Endothelial cell of umbilical vein (primary cell): Measurements from ENCODE around the gene PTPDC1. TPM values are rescaled to one million over a fixed set of nuclear protein-coding genes. Genes with fewer than 3 reads are reported as not detected.

Source experiments
- BruUV-seq: library from RNA; stranded (reverse); fragments of 400-500 nt; replicated peaks from 2 replicates; lab custom pipeline; 2021; lab: Mats Ljungman, UMichigan
- CTCF ChIA-PET: fragments of 300-600, 350-600 bp; sonication (Branson Sonifier 250); formaldehyde crosslinking; loops from one replicate; lab custom pipeline; 2021; ENCODE audit warnings: antibody characterized with exemption, inconsistent platforms; lab: Charles Lee
- POLR2A ChIA-PET: fragments of 300-600, 350-600 bp; sonication (Branson Sonifier 250); formaldehyde crosslinking; loops from one replicate; lab custom pipeline; 2021; ENCODE audit warnings: antibody characterized with exemption, inconsistent platforms; lab: Charles Lee
- DNase-seq: peaks from one replicate; pipeline ENCODE4 v3.0.0-alpha.2; 2011; ENCODE audit warnings: low read depth, low spot score
- FAIRE-seq: peaks from 2 replicates; lab custom pipeline; 2011; peaks lifted over from hg19 to GRCh38; lab: Jason Lieb, UNC
- H2AFZ ChIP-seq: 2 replicates; pipeline ENCODE4 v1.6.0; 2012; ENCODE audit warnings: low read depth, low read length, control low read depth, inconsistent platforms
- H3K27ac ChIP-seq: 2 replicates; pipeline ENCODE4 v1.5.1; 2011; ENCODE audit warnings: low read depth, mild to moderate bottlenecking, control low read depth, low read length, moderate library complexity; ENCODE audit not compliant: insufficient read depth
- H3K27me3 ChIP-seq, 2 experiments: 2 replicates each; pipeline versions ENCODE4 v1.6.0 to v1.6.1; 2011; ENCODE audit warnings: low read length in 2 of 2, mixed read lengths in 1 of 2; ENCODE audit not compliant: control insufficient read depth in 2 of 2, insufficient read depth in 2 of 2
- H3K36me3 ChIP-seq, 2 experiments: 2 replicates in 1 of 2; 3 replicates in 1 of 2; pipeline ENCODE4 v1.5.1; 2011; ENCODE audit warnings: low read length in 2 of 2, mild to moderate bottlenecking in 1 of 2, moderate library complexity in 1 of 2; ENCODE audit not compliant: control insufficient read depth in 2 of 2, insufficient read depth in 2 of 2; ENCODE audit errors: extremely low read depth in 1 of 2
- H3K4me1 ChIP-seq: 3 replicates; pipeline ENCODE4 v1.5.1; 2011; ENCODE audit warnings: mild to moderate bottlenecking, low read length; ENCODE audit not compliant: control insufficient read depth, insufficient read depth; ENCODE audit errors: extremely low read depth
- H3K4me2 ChIP-seq: 2 replicates; pipeline ENCODE4 v1.6.1; 2011; ENCODE audit warnings: low read length, control low read depth, mixed read lengths; ENCODE audit not compliant: insufficient read depth
- H3K4me3 ChIP-seq, 3 experiments: fragments of 200-600 bp in 1 of 3; sonication (generic), shearing (Covaris generic) in 1 of 3; replicated peaks in 1 of 3; 2 replicates each; pipeline ENCODE4 v1.5.1; 2011 to 2016; ENCODE audit warnings: control low read depth in 3 of 3, low read length in 3 of 3, mild to moderate bottlenecking in 2 of 3, inconsistent platforms in 1 of 3, low read depth in 1 of 3, moderate library complexity in 1 of 3; ENCODE audit not compliant: insufficient read depth in 1 of 3
- H3K79me2 ChIP-seq: 2 replicates; pipeline ENCODE4 v1.6.0; 2012; ENCODE audit warnings: low read length, inconsistent platforms; ENCODE audit not compliant: control insufficient read depth, insufficient read depth
- H3K9ac ChIP-seq: replicated peaks from 2 replicates; pipeline ENCODE3; 2011; ENCODE audit warnings: low read length, control low read depth; ENCODE audit not compliant: insufficient read depth; ENCODE audit errors: extremely low read depth
- H3K9me1 ChIP-seq: replicated peaks from 3 replicates; pipeline ENCODE4 v1.6.0; 2011; ENCODE audit warnings: mild to moderate bottlenecking, low read length; ENCODE audit not compliant: control insufficient read depth, insufficient read depth; ENCODE audit errors: extremely low read depth
- H3K9me3 ChIP-seq: replicated peaks from 2 replicates; pipeline ENCODE4 v1.5.1; 2012; ENCODE audit warnings: low read length, inconsistent platforms; ENCODE audit not compliant: control insufficient read depth, insufficient read depth
- H4K20me1 ChIP-seq: replicated peaks from 2 replicates; pipeline ENCODE3; 2011; ENCODE audit warnings: mild to moderate bottlenecking, low read length; ENCODE audit not compliant: control insufficient read depth, insufficient read depth; ENCODE audit errors: extremely low read depth
- CTCF ChIP-seq, 2 donors: IDR thresholded peaks; 1 replicate in 1 of 2; 2 replicates in 1 of 2; pipeline ENCODE4 v1.5.1; 2011; ENCODE audit warnings: low read length in 2 of 2, mild to moderate bottlenecking in 2 of 2, moderate library complexity in 2 of 2, control low read depth in 1 of 2, inconsistent platforms in 1 of 2, low read depth in 1 of 2; ENCODE audit not compliant: insufficient read depth in 1 of 2; ENCODE audit errors: extremely low read depth in 1 of 2
- EZH2 ChIP-seq: IDR thresholded peaks from 2 replicates; pipeline ENCODE4 v1.6.1; 2012; ENCODE audit warnings: borderline replicate concordance, low read depth, mild to moderate bottlenecking, moderate library complexity, low read length, inconsistent platforms; ENCODE audit not compliant: severe bottlenecking
- FOS ChIP-seq: IDR thresholded peaks from 2 replicates; pipeline ENCODE4 v1.6.1; 2011; ENCODE audit warnings: mild to moderate bottlenecking, low read length, moderate library complexity, borderline replicate concordance; ENCODE audit not compliant: insufficient read depth
- GATA2 ChIP-seq: IDR thresholded peaks from 2 replicates; pipeline ENCODE4 v1.7.0; 2011; ENCODE audit warnings: low read depth, mild to moderate bottlenecking, moderate library complexity, mixed read lengths, low read length; ENCODE audit not compliant: insufficient read length, insufficient read depth
- JUN ChIP-seq: IDR thresholded peaks from 2 replicates; pipeline ENCODE4 v1.6.1; 2011; ENCODE audit warnings: borderline replicate concordance, low read depth; ENCODE audit not compliant: insufficient read length, insufficient read depth
- MAX ChIP-seq: IDR thresholded peaks from 2 replicates; pipeline ENCODE4 v1.6.1; 2011; ENCODE audit not compliant: insufficient read depth, insufficient read length
- MYC ChIP-seq: IDR thresholded peaks from one replicate; pipeline ENCODE4 v1.6.1; 2011; ENCODE audit warnings: mild to moderate bottlenecking, low read depth, low read length
- POLR2AphosphoS5 ChIP-seq: IDR thresholded peaks from 2 replicates; pipeline ENCODE4 v1.6.1; 2012; ENCODE audit warnings: low read depth, mild to moderate bottlenecking, control low read depth, low read length, moderate library complexity; ENCODE audit not compliant: insufficient read depth
- dilution Hi-C: fragments of 300-500 bp; cut with MboI; formaldehyde crosslinking; loops from one replicate; pipeline ENCODE4 v1.15.0; 2019; ENCODE audit warnings: low sequenced_read_pairs; ENCODE audit not compliant: extremely low pct_ligation_motif_present
- intact Hi-C: fragments of 100-400 bp; cut with micrococcal nuclease; formaldehyde crosslinking; loops from one replicate; pipeline ENCODE4 v1.10.0; 2022
- polyA plus RNA-seq, 4 experiments: library from polyadenylated mRNA; depleted of rRNA in 3 of 4; stranded (reverse) in 3 of 4; unstranded in 1 of 4; fragments of >200 nt; gene quantifications; 2 replicates each; pipeline versions ENCODE4 v1.2.1 to v1.2.3, GENCODE V29; 2011 to 2012; ENCODE audit warnings: missing spikeins in 1 of 4
- total RNA-seq: library from RNA; stranded (reverse); gene quantifications from 2 replicates; pipeline ENCODE4 v1.2.3, GENCODE V29; 2021

PTPDC1 gene
- total and polyA plus RNA-seq, 2 donors (not counting 3 experiments of a cell fraction or from before 2014, with no cell fraction given): 4.3 to 9.1 TPM

DNA sequence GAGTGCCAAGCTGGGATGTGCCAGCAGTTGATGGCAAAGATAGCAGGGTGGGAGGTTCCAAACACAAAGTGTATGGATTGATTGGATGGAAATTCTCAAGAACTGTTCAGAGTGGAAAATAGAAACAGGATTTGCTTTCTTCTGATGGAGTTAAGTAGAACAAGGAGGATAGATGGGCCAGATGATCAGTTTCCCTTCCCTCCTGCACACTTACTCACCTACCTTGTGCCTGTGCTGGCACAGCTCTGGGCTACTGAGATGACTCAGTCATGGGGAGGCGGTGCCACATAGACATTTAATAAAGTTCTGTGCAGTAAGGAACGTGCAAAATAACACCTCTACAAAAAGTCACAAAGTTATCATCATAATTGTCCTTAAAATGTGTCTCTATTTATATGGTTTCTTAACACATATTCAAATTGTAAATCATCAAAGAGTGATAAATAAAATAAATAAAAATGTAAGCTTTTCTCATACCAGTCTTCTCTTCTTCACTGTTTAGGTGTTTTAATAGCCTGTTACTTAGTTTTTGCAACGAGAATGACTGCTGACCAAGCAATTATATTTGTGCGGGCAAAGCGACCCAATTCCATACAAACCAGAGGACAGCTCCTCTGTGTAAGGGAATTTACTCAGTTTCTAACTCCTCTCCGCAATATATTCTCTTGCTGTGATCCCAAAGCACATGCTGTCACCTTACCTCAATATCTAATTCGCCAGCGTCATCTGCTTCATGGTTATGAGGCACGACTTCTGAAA is 12.7 kb downstream of the PTPDC1 start:
- H3K9me3 ChIP-seq: no peaks in the 10 kb centered on the region
- no peak for DNase-seq
- H2AFZ ChIP-seq: no peak overlapping the region
- no peaks in the 10 kb centered on the region for H3K4me1 ChIP-seq
- H3K9me1 ChIP-seq: no peaks in the 10 kb centered on the region
- ChIA-PET CTCF (interaction anchor here (1.6 to 1.8 kb wide), 2 partner anchors 13 to 116 kb away, joined by 4 read pairs; no protein-coding TSS in a partner anchor), POLR2A (no interaction called here)
- no peak overlapping the region for H3K9ac ChIP-seq
- intact Hi-C loops: no loop called here
- FAIRE-seq: no peak
- H3K79me2 ChIP-seq: no peaks in the 10 kb centered on the region
- no TSS peak for BruUV-seq
- no peak overlapping the region for H3K4me3 ChIP-seq
- dilution Hi-C loops: no loop called here
- TF ChIP-seq JUN (no peak), FOS (no peak), MAX (no peak), POLR2AphosphoS5 (no peak), GATA2 (no peak), CTCF (IDR thresholded peaks at IDR 0.05; ENCODE audit: extremely low read depth in 1 of 2, insufficient read depth in 1 of 2, low read depth in 1 of 2, low read length in 2 of 2) (no peak), EZH2 (no peak), MYC (no peak)
- H3K27me3 ChIP-seq: no peaks in the 10 kb centered on the region
- no peak overlapping the region for H3K27ac ChIP-seq
- no peak overlapping the region for H3K4me2 ChIP-seq
- no peaks in the 10 kb centered on the region for H4K20me1 ChIP-seq
- no peaks in the 10 kb centered on the region for H3K36me3 ChIP-seq
